ENCODE measurements around the gene HDGF.

The HDGF gene

GRCh38 chr1:156698995-156699394 lies 52.5 kb downstream of the HDGF start:
- DNase-seq (ENCODE audit: low spot score): no peak

GRCh38 chr1:156697481-156697880 lies 54.0 kb downstream of the HDGF start:
- DNase-seq (ENCODE audit: low spot score): no peak

- no peak for DNase-seq (ENCODE audit: low spot score)
These were observed 54.7 kb downstream of the HDGF start for GRCh38 chr1:156696755-156697154.

- DNase-seq (ENCODE audit: low spot score): no peak
These were observed 56.8 kb downstream of the HDGF start for GRCh38 chr1:156694690-156694962.

DNA sequence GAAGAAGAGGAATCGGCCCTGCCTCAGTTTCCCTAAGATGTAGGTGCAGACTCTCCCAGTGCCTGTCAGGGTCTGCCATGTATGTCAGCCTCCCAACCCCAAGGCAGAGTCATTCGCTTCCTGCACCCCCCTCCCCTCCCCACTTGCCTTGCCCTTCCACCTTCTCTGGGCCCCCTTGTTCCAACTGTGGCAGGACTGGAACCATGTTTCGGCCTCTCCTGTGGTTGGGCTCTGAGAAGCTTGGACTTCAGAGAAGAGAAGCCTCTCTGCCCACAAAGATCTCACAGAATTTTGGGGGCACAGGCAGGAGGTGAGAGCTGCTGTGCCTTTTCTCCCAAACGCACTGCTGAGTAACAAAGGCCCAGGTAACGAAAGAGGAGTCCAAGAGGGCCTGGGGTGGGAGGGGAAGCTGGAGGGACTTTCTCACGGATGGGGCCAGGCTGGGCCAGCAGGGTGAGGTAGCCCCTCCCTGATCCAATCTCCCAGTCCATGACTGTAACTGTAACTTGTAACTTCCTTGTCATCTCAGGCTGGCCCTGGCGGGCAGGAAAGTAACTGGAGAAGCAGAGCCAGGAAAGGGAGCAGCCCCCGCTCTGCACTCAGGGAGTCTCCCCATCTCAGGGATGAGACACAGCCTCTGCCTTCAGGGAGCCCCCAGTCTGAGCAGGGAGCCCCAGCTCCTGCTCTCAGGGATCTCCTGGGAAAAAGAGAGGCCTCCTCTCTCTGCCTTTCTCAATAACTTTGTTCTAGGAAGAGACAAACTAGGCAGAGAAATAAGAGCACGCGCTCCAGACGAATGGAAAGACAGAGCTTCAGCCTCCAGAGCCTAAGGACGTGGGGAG lies 57.4 kb downstream of the HDGF start:
- no peak for DNase-seq (ENCODE audit: low spot score)

GRCh38 chr1:156692925-156693847 lies 58.3 kb downstream of the HDGF start:
- DNase-seq (ENCODE audit: low spot score): no peak

GRCh38 chr1:156692441-156692924 lies 59.0 kb downstream of the HDGF start:
- no peak for DNase-seq (ENCODE audit: low spot score)
